ENCODE data around the gene LAT. TPM values are rescaled to one million over a fixed set of nuclear protein-coding genes. Genes with fewer than 3 reads are reported as not detected.

LAT gene
- total and polyA plus RNA-seq, 2 of the 13 experiments (the other 11 are each of a cell fraction or from before 2014, with no cell fraction given), result 2.0 to 3.0 TPM

DNA sequence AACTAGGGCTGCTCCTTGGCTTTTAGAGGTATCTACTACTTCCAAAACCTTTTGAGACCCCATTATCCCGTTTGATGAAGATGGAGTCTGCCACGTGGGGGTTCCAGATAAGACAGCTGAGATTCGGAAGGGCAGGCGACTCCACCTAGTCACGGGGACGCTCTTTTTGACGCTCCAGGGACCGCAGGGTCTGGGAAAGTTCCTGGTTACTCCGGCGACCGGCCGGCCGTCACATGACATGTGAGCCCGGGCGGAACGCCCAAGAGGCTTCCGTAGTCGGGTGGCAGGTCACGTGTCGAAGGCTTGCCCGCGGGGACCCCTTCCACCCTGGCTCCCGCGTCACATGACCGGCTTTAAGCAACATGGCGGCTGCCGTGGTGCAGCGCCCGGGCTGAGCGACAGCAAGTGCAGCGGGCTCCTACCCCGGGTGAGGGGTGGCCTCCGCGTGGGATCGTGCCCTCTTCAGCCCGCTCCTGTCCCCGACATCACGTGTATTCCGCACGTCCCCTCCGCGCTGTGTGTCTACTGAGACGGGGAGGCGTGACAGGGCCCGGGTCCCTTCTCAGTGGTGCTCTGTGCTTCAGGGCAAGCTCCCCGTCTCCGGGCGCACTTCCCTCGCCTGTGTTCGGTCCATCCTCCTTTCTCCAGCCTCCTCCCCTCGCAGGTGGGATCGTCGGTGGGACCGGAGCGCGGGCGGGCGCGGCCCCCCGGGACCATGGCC lies 10.3 kb upstream of the LAT start, which contains the start of gene SPNS1 (continued):
- TF ChIP-seq, protein P1, sequence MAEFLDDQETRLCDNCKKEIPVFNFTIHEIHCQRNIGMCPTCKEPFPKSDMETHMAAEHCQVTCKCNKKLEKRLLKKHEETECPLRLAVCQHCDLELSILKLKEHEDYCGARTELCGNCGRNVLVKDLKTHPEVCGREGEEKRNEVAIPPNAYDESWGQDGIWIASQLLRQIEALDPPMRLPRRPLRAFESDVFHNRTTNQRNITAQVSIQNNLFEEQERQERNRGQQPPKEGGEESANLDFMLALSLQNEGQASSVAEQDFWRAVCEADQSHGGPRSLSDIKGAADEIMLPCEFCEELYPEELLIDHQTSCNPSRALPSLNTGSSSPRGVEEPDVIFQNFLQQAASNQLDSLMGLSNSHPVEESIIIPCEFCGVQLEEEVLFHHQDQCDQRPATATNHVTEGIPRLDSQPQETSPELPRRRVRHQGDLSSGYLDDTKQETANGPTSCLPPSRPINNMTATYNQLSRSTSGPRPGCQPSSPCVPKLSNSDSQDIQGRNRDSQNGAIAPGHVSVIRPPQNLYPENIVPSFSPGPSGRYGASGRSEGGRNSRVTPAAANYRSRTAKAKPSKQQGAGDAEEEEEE (CRISPR knock-in tag; IDR thresholded peaks at IDR 0.05; ENCODE audit: borderline replicate concordance), result no peak
- TF ChIP-seq SMARCE1 (IDR thresholded peaks at IDR 0.05; ENCODE audit: borderline replicate concordance), result no peak
- peak; percentile 99 for TF ChIP-seq TGIF2 (CRISPR knock-in tag; IDR thresholded peaks at IDR 0.05)
- TF ChIP-seq GATAD2A (CRISPR knock-in tag; IDR thresholded peaks at IDR 0.05), result peak; percentile 79
- TF ChIP-seq ELF1 (CRISPR knock-in tag; IDR thresholded peaks at IDR 0.05), result peak; percentile 92
- TF ChIP-seq ZNF570 (CRISPR knock-in tag; IDR thresholded peaks at IDR 0.05; ENCODE audit: borderline replicate concordance), result no peak
- TF ChIP-seq ZNF12 (CRISPR knock-in tag; IDR thresholded peaks at IDR 0.05), result no peak
- peak; percentile 84 for TF ChIP-seq ZC3H13 (CRISPR knock-in tag; IDR thresholded peaks at IDR 0.05)
- TF ChIP-seq, protein P2, sequence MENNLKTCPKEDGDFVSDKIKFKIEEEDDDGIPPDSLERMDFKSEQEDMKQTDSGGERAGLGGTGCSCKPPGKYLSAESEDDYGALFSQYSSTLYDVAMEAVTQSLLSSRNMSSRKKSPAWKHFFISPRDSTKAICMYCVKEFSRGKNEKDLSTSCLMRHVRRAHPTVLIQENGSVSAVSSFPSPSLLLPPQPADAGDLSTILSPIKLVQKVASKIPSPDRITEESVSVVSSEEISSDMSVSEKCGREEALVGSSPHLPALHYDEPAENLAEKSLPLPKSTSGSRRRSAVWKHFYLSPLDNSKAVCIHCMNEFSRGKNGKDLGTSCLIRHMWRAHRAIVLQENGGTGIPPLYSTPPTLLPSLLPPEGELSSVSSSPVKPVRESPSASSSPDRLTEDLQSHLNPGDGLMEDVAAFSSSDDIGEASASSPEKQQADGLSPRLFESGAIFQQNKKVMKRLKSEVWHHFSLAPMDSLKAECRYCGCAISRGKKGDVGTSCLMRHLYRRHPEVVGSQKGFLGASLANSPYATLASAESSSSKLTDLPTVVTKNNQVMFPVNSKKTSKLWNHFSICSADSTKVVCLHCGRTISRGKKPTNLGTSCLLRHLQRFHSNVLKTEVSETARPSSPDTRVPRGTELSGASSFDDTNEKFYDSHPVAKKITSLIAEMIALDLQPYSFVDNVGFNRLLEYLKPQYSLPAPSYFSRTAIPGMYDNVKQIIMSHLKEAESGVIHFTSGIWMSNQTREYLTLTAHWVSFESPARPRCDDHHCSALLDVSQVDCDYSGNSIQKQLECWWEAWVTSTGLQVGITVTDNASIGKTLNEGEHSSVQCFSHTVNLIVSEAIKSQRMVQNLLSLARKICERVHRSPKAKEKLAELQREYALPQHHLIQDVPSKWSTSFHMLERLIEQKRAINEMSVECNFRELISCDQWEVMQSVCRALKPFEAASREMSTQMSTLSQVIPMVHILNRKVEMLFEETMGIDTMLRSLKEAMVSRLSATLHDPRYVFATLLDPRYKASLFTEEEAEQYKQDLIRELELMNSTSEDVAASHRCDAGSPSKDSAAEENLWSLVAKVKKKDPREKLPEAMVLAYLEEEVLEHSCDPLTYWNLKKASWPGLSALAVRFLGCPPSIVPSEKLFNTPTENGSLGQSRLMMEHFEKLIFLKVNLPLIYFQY (CRISPR knock-in tag; IDR thresholded peaks at IDR 0.05; ENCODE audit: borderline replicate concordance), result peak; percentile 56; the same call in 1 of the 2 replicates
- TF ChIP-seq AGO2 (optimal IDR thresholded peaks at IDR 0.05; ENCODE audit: low read depth, low read length), result peak; percentile 85
- peak; percentile 98 for TF ChIP-seq ZSCAN21 (CRISPR knock-in tag; IDR thresholded peaks at IDR 0.05; ENCODE audit: borderline replicate concordance)
- TF ChIP-seq STAT5B (CRISPR knock-in tag; IDR thresholded peaks at IDR 0.05), result peak; percentile 57; the same call in 1 of the 2 replicates
- peak; percentile 100 for TF ChIP-seq SAP130 (CRISPR knock-in tag; IDR thresholded peaks at IDR 0.05; ENCODE audit: low read depth)
- peak; percentile 88 for TF ChIP-seq ZNF333 (CRISPR knock-in tag; IDR thresholded peaks at IDR 0.05; ENCODE audit: borderline replicate concordance)
- TF ChIP-seq ZNF33B (CRISPR knock-in tag; IDR thresholded peaks at IDR 0.05), result peak; percentile 92
- peak; percentile 48; the same call in 1 of the 2 replicates for TF ChIP-seq ATF1 (CRISPR knock-in tag; IDR thresholded peaks at IDR 0.05)
- TF ChIP-seq ZNF382 (CRISPR knock-in tag; IDR thresholded peaks at IDR 0.05; ENCODE audit: borderline replicate concordance), result no peak
- no peak for TF ChIP-seq IKZF4 (CRISPR knock-in tag; IDR thresholded peaks at IDR 0.05; ENCODE audit: borderline replicate concordance, low read depth, not compliant biosample characterization)
- no peak for TF ChIP-seq ZNF282 (IDR thresholded peaks at IDR 0.05; ENCODE audit: partially characterized antibody)
- TF ChIP-seq JARID2 (CRISPR knock-in tag; IDR thresholded peaks at IDR 0.05; ENCODE audit: insufficient replicate concordance), result peak; percentile 92
- TF ChIP-seq ZNF383 (CRISPR knock-in tag; IDR thresholded peaks at IDR 0.05; ENCODE audit: borderline replicate concordance), result peak; percentile 72; the same call in 1 of the 2 replicates
- TF ChIP-seq ZNF530 (CRISPR knock-in tag; IDR thresholded peaks at IDR 0.05; ENCODE audit: low read depth), result no peak
- TF ChIP-seq POGZ (CRISPR knock-in tag; IDR thresholded peaks at IDR 0.05), result peak; percentile 90
- peak; percentile 93; the same call in 1 of the 2 replicates for TF ChIP-seq MAF1 (CRISPR knock-in tag; IDR thresholded peaks at IDR 0.05; ENCODE audit: borderline replicate concordance)
- TF ChIP-seq ZBTB7B (CRISPR knock-in tag; IDR thresholded peaks at IDR 0.05), result peak; percentile 86
- peak; percentile 86; the same call in 1 of the 2 replicates for TF ChIP-seq ZNF232 (CRISPR knock-in tag; IDR thresholded peaks at IDR 0.05; ENCODE audit: borderline replicate concordance)

Data from HepG2 (cell line).